ENCODE results near the gene SMARCA2.

The SMARCA2 gene

DNA sequence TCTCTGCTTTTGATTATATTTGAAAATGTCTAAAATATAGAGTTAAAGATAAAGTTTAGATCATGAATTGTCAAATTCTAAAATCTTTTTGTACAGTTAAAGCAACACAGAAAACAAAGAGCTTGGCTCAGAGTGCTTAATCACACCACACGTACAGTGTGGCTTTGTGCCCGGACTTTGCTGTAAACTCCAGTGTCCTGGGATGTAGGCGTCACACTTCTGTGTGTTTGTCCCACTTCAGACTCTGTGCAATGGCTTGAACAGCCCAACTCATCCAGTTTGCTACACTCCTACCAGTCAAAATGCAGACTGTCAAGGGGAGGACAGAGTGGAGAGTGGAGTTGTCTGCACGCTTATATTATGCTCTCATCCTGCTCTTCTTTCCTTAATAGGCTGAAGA is 45.3 kb downstream of the SMARCA2 start:
- Histone ChIP-seq H3K9me2 (replicated peaks; ENCODE audit: insufficient read depth, low read length) (no peaks in the 10 kb centered on the region), H3K27me3 (ENCODE audit: low read length) (no peaks in the 10 kb centered on the region), H4K20me1 (ENCODE audit: low read depth, low read length) (no peaks in the 10 kb centered on the region), H3K27ac (ENCODE audit: low read depth, low read length) (no peak overlapping the region), H3K36me3 (ENCODE audit: low read length) (no peaks in the 10 kb centered on the region), H3F3A (ENCODE audit: insufficient read depth) (no peaks in the 10 kb centered on the region), H3K79me2 (ENCODE audit: insufficient read depth, low read length) (no peaks in the 10 kb centered on the region), H3K9ac (ENCODE audit: low read length) (no peak overlapping the region), H3K9me3 (ENCODE audit: insufficient read depth, low read length) (no peaks in the 10 kb centered on the region), H3K4me2 (ENCODE audit: low read depth, low read length, poor library complexity, severe bottlenecking) (no peak overlapping the region), H3K4me3 (ENCODE audit: insufficient read depth, low read length, poor library complexity, severe bottlenecking) (no peak overlapping the region), H2AFZ (ENCODE audit: low read depth, low read length, severe bottlenecking) (no peak overlapping the region)
- TF ChIP-seq, protein P1, sequence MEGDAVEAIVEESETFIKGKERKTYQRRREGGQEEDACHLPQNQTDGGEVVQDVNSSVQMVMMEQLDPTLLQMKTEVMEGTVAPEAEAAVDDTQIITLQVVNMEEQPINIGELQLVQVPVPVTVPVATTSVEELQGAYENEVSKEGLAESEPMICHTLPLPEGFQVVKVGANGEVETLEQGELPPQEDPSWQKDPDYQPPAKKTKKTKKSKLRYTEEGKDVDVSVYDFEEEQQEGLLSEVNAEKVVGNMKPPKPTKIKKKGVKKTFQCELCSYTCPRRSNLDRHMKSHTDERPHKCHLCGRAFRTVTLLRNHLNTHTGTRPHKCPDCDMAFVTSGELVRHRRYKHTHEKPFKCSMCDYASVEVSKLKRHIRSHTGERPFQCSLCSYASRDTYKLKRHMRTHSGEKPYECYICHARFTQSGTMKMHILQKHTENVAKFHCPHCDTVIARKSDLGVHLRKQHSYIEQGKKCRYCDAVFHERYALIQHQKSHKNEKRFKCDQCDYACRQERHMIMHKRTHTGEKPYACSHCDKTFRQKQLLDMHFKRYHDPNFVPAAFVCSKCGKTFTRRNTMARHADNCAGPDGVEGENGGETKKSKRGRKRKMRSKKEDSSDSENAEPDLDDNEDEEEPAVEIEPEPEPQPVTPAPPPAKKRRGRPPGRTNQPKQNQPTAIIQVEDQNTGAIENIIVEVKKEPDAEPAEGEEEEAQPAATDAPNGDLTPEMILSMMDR (IDR thresholded peaks at IDR 0.05; ENCODE audit: insufficient read depth, low read length, poor library complexity, severe bottlenecking): no peak
- TF ChIP-seq EZH2phosphoT487 (conservative IDR thresholded peaks at IDR 0.05; ENCODE audit: low read length): no peak

DNA sequence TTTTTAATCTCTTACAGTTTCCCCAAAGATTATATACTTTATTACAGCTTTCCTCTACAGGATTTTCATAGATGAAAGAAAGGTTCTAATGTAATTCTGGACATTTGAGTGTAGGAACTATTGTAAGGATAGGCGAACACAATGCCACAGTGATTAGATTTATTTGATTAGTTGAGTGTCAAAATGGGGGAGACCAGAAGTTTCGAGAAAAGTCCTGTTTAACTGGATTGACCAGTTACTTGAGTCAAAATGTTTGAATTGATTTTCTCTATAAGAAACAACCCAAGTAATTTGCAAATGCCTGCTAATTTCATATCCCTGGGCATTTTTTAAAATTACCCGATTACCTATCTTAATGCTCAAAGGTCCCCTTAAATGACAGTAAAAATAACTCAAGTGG is 50.6 kb downstream of the SMARCA2 start:
- H4K20me1 ChIP-seq (ENCODE audit: low read depth, low read length): no peaks in the 10 kb centered on the region
- no peak for TF ChIP-seq EZH2phosphoT487 (conservative IDR thresholded peaks at IDR 0.05; ENCODE audit: low read length)
- TF ChIP-seq, protein P1 (IDR thresholded peaks at IDR 0.05; ENCODE audit: insufficient read depth, low read length, poor library complexity, severe bottlenecking): no peak
- no peaks in the 10 kb centered on the region for H3K27me3 ChIP-seq (ENCODE audit: low read length)
- H3K9me3 ChIP-seq (ENCODE audit: insufficient read depth, low read length): no peaks in the 10 kb centered on the region
- H3K27ac ChIP-seq (ENCODE audit: low read depth, low read length): no peak overlapping the region
- H3F3A ChIP-seq (ENCODE audit: insufficient read depth): no peaks in the 10 kb centered on the region
- no peak overlapping the region for H3K9ac ChIP-seq (ENCODE audit: low read length)
- H3K79me2 ChIP-seq (ENCODE audit: insufficient read depth, low read length): no peaks in the 10 kb centered on the region
- no peak overlapping the region for H3K4me2 ChIP-seq (ENCODE audit: low read depth, low read length, poor library complexity, severe bottlenecking)
- no peak overlapping the region for H3K4me3 ChIP-seq (ENCODE audit: insufficient read depth, low read length, poor library complexity, severe bottlenecking)
- no peak overlapping the region for H2AFZ ChIP-seq (ENCODE audit: low read depth, low read length, severe bottlenecking)
- no peaks in the 10 kb centered on the region for H3K36me3 ChIP-seq (ENCODE audit: low read length)
- H3K9me2 ChIP-seq (replicated peaks; ENCODE audit: insufficient read depth, low read length): no peaks in the 10 kb centered on the region

DNA sequence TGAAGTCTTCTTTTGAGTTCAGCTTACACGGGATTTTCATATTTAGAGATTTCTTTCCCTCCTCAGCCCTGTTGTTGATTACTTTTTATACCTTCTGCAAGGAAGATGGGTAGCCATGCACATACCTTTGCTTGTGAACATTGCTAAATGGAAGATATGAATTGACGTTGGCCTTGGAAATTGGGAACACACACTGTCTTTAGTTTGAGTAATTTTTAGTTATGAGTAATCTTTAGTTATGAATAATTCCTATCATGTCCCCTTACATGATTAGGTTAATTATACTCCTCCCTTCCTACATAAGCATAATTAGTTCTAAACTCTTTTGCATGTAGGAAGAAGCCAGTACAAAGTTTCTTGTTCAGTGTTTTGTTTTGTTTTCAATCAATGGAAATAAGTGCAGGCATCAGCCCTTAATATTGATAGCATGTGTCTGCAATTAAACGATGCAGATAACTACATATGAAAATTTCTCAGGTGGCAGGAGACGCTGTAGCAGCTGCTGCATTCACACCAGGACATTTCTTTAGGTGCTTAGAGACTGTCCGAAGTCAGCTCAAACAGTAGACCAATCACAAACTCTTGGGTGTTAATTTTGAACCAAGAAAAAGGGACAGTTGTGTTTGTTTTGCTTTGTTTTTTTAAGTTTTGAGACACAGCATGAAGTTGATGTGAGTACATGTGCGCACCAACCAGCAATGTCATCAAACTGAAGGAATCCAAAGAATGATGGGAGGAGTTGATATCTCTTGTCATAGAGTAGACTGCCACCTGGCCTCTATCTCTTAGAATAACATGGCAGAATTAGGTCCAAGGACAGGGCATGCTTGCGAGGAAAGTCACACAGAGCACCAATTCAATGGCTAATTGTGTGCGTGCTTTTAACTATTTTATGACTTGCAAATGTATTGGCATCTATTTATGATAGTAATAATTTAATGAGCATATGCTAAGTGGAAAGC is 51.4 kb downstream of the SMARCA2 start:
- Histone ChIP-seq H2AFZ (ENCODE audit: low read depth, low read length, severe bottlenecking) (no peak overlapping the region), H3K79me2 (ENCODE audit: insufficient read depth, low read length) (no peaks in the 10 kb centered on the region), H3K9me2 (replicated peaks; ENCODE audit: insufficient read depth, low read length) (no peaks in the 10 kb centered on the region), H3K27ac (ENCODE audit: low read depth, low read length) (no peak overlapping the region), H4K20me1 (ENCODE audit: low read depth, low read length) (no peaks in the 10 kb centered on the region), H3F3A (ENCODE audit: insufficient read depth) (no peaks in the 10 kb centered on the region), H3K36me3 (ENCODE audit: low read length) (no peaks in the 10 kb centered on the region), H3K9ac (ENCODE audit: low read length) (no peak overlapping the region), H3K4me2 (ENCODE audit: low read depth, low read length, poor library complexity, severe bottlenecking) (no peak overlapping the region), H3K27me3 (ENCODE audit: low read length) (no peaks in the 10 kb centered on the region), H3K4me3 (ENCODE audit: insufficient read depth, low read length, poor library complexity, severe bottlenecking) (no peak overlapping the region), H3K9me3 (ENCODE audit: insufficient read depth, low read length) (no peaks in the 10 kb centered on the region)
- TF ChIP-seq, protein P1 (IDR thresholded peaks at IDR 0.05; ENCODE audit: insufficient read depth, low read length, poor library complexity, severe bottlenecking): no peak
- no peak for TF ChIP-seq EZH2phosphoT487 (conservative IDR thresholded peaks at IDR 0.05; ENCODE audit: low read length)

Data from SU-DHL-6 (cell line).